ENCODE data around the gene LCN10. TPM values are rescaled to one million over a fixed set of nuclear protein-coding genes. Genes with fewer than 3 reads are reported as not detected.
"Not testable (repeated sequence)": the region's sequence is repeated elsewhere in the genome, so short reads cannot be mapped to it uniquely, and the experiment has no call there.

The LCN10 gene
- total RNA-seq, 1 experiment from 2014 or later: not detected

- no peak for DNase-seq
- no TSS peak for BruUV-seq (replicated peaks)
- H3K4me3 Mint-ChIP-seq (ENCODE audit: unreplicated experiment): no peak overlapping the region
- Histone ChIP-seq H3K36me3 (ENCODE audit: control insufficient read depth, insufficient read depth, low read length) (no peaks in the 10 kb centered on the region), H3K4me1 (no peaks in the 10 kb centered on the region), H3K4me3 (ENCODE audit: low read depth, low read length) (no peak overlapping the region), H3K27me3 (replicated peaks; ENCODE audit: control insufficient read depth, insufficient read depth, low read length) (no peaks in the 10 kb centered on the region), H3K9me3 (peaks cover 4% of the 10 kb centered on the region; the same call in 1 of the 2 replicates)
- intact Hi-C loops (cut with micrococcal nuclease; ENCODE audit: unreplicated experiment): no loop called here
- no peak overlapping the region for H3K27ac Mint-ChIP-seq (ENCODE audit: unreplicated experiment)
- CTCF ChIA-PET: no interaction called here
- H3K9me3 Mint-ChIP-seq (ENCODE audit: unreplicated experiment): peaks cover 8% of the 10 kb centered on the region
- POLR2A ChIA-PET: no interaction called here
- TF ChIP-seq CTCF (IDR thresholded peaks at IDR 0.05; ENCODE audit: insufficient read depth in 1 of 2, low read depth in 1 of 2, low read length in 1 of 2, severe bottlenecking in 1 of 2, unreplicated experiment in 1 of 2): no peak
- H3K36me3 Mint-ChIP-seq (ENCODE audit: insufficient read depth, unreplicated experiment): no peaks in the 10 kb centered on the region
- H3K4me1 Mint-ChIP-seq (ENCODE audit: low read depth, unreplicated experiment): peaks cover 7% of the 10 kb centered on the region
- H3K27me3 Mint-ChIP-seq (ENCODE audit: insufficient read depth, unreplicated experiment): no peaks in the 10 kb centered on the region
These were observed 14.6 kb upstream of the LCN10 start for GRCh38 chr9:136757328-136757727.

DNA sequence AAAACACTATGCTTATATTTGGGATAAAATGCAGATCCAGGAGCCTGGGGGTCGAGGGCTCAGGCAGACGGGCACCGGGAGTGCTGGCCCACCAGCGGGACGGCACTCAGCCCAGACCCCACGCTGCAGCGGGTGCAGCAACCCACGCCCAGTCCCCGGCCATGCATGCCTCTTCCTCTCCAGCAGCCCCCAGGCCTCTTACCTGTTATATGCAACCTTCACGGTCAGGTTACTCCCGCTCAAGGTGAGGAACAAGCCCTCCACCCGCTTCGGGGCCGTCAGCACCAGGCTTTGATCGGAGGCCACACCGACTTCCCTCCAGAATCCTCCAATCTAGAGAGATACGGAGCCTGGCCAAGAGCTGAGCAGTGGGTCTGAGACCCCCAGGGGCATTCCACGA, 14.1 kb upstream of the LCN10 start:
- H3K9me3 Mint-ChIP-seq (ENCODE audit: unreplicated experiment): peaks cover 13% of the 10 kb centered on the region
- H3K4me3 Mint-ChIP-seq (ENCODE audit: unreplicated experiment): no peak overlapping the region
- Histone ChIP-seq H3K9me3 (peaks cover 8% of the 10 kb centered on the region), H3K4me1 (no peaks in the 10 kb centered on the region), H3K27me3 (replicated peaks; ENCODE audit: control insufficient read depth, insufficient read depth, low read length) (no peaks in the 10 kb centered on the region), H3K36me3 (ENCODE audit: control insufficient read depth, insufficient read depth, low read length) (no peaks in the 10 kb centered on the region), H3K4me3 (ENCODE audit: low read depth, low read length) (no peak overlapping the region)
- no peak overlapping the region for H3K27ac Mint-ChIP-seq (ENCODE audit: unreplicated experiment)
- H3K36me3 Mint-ChIP-seq (ENCODE audit: insufficient read depth, unreplicated experiment): no peaks in the 10 kb centered on the region
- intact Hi-C loops (cut with micrococcal nuclease; ENCODE audit: unreplicated experiment): no loop called here
- TF ChIP-seq CTCF (IDR thresholded peaks at IDR 0.05; ENCODE audit: insufficient read depth in 1 of 2, low read depth in 1 of 2, low read length in 1 of 2, severe bottlenecking in 1 of 2, unreplicated experiment in 1 of 2): no peak
- H3K27me3 Mint-ChIP-seq (ENCODE audit: insufficient read depth, unreplicated experiment): no peaks in the 10 kb centered on the region
- CTCF ChIA-PET: no interaction called here
- POLR2A ChIA-PET: no interaction called here
- BruUV-seq (replicated peaks): no TSS peak
- H3K4me1 Mint-ChIP-seq (ENCODE audit: low read depth, unreplicated experiment): peaks cover 7% of the 10 kb centered on the region
- DNase-seq: no peak

DNA sequence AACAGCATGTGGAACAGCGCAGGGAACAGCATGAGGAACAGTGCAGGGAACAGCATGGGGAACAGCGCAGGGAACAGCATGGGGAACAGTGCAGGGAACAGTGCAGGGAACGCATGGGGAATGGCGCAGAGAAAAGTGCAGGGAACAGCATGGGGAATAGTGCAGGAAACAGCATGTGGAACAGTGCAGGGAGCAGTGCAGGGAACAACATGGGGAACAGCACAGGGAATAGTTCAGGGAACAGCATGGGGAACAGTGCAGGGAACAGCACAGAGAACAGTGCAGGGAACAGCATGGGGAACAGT, 13.3 kb upstream of the LCN10 start:
- H3K4me1 ChIP-seq: no peaks in the 10 kb centered on the region
- CTCF ChIA-PET: no interaction called here
- POLR2A ChIA-PET: no interaction called here

DNA sequence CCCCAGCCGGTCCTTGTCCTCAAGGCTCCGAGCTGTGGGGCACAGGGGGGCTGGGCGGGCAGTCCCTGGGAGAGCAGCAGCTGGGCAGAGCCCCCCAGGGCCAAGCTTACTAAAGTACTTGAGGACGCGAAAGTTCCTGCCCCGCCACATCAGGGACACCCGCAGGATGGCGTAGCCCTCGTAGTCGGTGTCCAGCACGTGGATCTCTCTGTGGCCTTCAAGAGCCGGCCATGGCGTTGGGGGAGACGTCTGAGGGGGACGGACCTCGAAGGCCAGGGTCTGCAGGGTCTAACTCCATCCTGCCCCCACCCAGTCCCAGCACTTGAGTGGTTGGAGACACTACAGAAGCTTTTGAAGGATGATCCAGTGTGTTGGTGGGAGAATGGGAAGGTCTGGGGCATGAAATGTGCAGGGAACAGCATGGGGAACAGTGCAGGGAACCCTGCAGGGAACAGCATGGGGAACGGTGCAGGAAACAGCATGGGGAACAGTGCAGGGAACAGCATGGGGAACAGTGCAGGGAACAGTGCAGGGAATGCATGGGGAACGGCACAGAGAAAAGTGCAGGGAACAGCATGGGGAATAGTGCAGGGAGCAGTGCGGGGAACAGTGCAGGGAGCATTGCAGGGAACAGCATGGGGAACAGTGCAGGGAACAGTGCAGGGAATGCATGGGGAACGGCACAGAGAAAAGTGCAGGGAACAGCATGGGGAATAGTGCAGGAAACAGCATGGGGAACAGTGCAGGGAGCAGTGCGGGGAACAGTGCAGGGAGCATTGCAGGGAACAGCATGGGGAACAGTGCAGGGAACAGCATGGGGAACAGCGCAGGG, 12.8 kb upstream of the LCN10 start:
- POLR2A ChIA-PET; BruUV-seq (replicated peaks): not testable (repeated sequence)
- CTCF ChIA-PET: interaction anchor here (1.0 to 1.4 kb wide), 2 partner anchors 11 to 22 kb away, joined by 3 to 4 read pairs; no protein-coding TSS in a partner anchor

More for the DNA sequence above, 13.3 kb upstream of the LCN10 start:
- peaks cover 13% of the 10 kb centered on the region for H3K9me3 ChIP-seq
- H3K4me3 ChIP-seq (ENCODE audit: low read depth, low read length): no peak overlapping the region
- no peaks in the 10 kb centered on the region for H3K27me3 Mint-ChIP-seq (ENCODE audit: insufficient read depth, unreplicated experiment)
- BruUV-seq (replicated peaks): no TSS peak
- DNase-seq: no peak
- TF ChIP-seq CTCF (IDR thresholded peaks at IDR 0.05; ENCODE audit: insufficient read depth in 1 of 2, low read depth in 1 of 2, low read length in 1 of 2, severe bottlenecking in 1 of 2, unreplicated experiment in 1 of 2): no peak
- intact Hi-C loops (cut with micrococcal nuclease; ENCODE audit: unreplicated experiment): no loop called here
- H3K36me3 Mint-ChIP-seq (ENCODE audit: insufficient read depth, unreplicated experiment): no peaks in the 10 kb centered on the region
- H3K4me1 Mint-ChIP-seq (ENCODE audit: low read depth, unreplicated experiment): peaks cover 6% of the 10 kb centered on the region
- no peaks in the 10 kb centered on the region for H3K27me3 ChIP-seq (replicated peaks; ENCODE audit: control insufficient read depth, insufficient read depth, low read length)
- no peaks in the 10 kb centered on the region for H3K36me3 ChIP-seq (ENCODE audit: control insufficient read depth, insufficient read depth, low read length)
- no peak overlapping the region for H3K4me3 Mint-ChIP-seq (ENCODE audit: unreplicated experiment)
- peaks cover 18% of the 10 kb centered on the region for H3K9me3 Mint-ChIP-seq (ENCODE audit: unreplicated experiment)
- no peak overlapping the region for H3K27ac Mint-ChIP-seq (ENCODE audit: unreplicated experiment)

More for the DNA sequence above, 12.8 kb upstream of the LCN10 start:
- H3K27me3 ChIP-seq (replicated peaks; ENCODE audit: control insufficient read depth, insufficient read depth, low read length); intact Hi-C loops (cut with micrococcal nuclease; ENCODE audit: unreplicated experiment); H3K36me3 ChIP-seq (ENCODE audit: control insufficient read depth, insufficient read depth, low read length); H3K36me3 Mint-ChIP-seq (ENCODE audit: insufficient read depth, unreplicated experiment); H3K27ac Mint-ChIP-seq (ENCODE audit: unreplicated experiment); H3K4me1 Mint-ChIP-seq (ENCODE audit: low read depth, unreplicated experiment); H3K4me3 ChIP-seq (ENCODE audit: low read depth, low read length); DNase-seq; H3K4me3 Mint-ChIP-seq (ENCODE audit: unreplicated experiment); H3K27me3 Mint-ChIP-seq (ENCODE audit: insufficient read depth, unreplicated experiment); H3K4me1 ChIP-seq: not testable (repeated sequence)
- peaks cover 24% of the 10 kb centered on the region for H3K9me3 Mint-ChIP-seq (ENCODE audit: unreplicated experiment)
- H3K9me3 ChIP-seq: peaks cover 13% of the 10 kb centered on the region
